SK-N-SH treated with all-trans-retinoic acid at 6 μM for 48 hours (cell line): ENCODE results near the gene RNPEP.

Experiments
- ARNTL ChIP-seq: fragments of 450-650 bp; formaldehyde crosslinking; IDR thresholded peaks from 2 replicates; pipeline ENCODE4 v1.5.0; 2020; ENCODE audit warnings: low read depth, mild to moderate bottlenecking, moderate library complexity, borderline replicate concordance
- GLIS3 ChIP-seq: fragments of 250-450 bp; sonication (Bioruptor Pico); IDR thresholded peaks from 2 replicates; pipeline ENCODE4 v1.5.0; 2020; ENCODE audit warnings: mild to moderate bottlenecking, moderate library complexity
- PPARA ChIP-seq: fragments of 250-450 bp; sonication (Bioruptor Pico); IDR thresholded peaks from 2 replicates; pipeline ENCODE4 v1.5.0; 2020; ENCODE audit warnings: mild to moderate bottlenecking, borderline replicate concordance
- RARB ChIP-seq: fragments of 250-450 bp; sonication (Bioruptor Pico); IDR thresholded peaks from 2 replicates; pipeline ENCODE4 v1.8.0; 2021; ENCODE audit warnings: mild to moderate bottlenecking, moderate library complexity

- TF ChIP-seq ARNTL (CRISPR knock-in tag) (no peak), PPARA (CRISPR knock-in tag) (no peak), GLIS3 (CRISPR knock-in tag) (no peak), RARB (no peak)
Measured at GRCh38 chr1:201968202-201968925, 14.1 kb upstream of the RNPEP start.
